ENCODE measurements around the gene DBT.
"Not testable (repeated sequence)": the region's sequence is repeated elsewhere in the genome, so short reads cannot be mapped to it uniquely, and the experiment has no call there.

Gene DBT

DNA sequence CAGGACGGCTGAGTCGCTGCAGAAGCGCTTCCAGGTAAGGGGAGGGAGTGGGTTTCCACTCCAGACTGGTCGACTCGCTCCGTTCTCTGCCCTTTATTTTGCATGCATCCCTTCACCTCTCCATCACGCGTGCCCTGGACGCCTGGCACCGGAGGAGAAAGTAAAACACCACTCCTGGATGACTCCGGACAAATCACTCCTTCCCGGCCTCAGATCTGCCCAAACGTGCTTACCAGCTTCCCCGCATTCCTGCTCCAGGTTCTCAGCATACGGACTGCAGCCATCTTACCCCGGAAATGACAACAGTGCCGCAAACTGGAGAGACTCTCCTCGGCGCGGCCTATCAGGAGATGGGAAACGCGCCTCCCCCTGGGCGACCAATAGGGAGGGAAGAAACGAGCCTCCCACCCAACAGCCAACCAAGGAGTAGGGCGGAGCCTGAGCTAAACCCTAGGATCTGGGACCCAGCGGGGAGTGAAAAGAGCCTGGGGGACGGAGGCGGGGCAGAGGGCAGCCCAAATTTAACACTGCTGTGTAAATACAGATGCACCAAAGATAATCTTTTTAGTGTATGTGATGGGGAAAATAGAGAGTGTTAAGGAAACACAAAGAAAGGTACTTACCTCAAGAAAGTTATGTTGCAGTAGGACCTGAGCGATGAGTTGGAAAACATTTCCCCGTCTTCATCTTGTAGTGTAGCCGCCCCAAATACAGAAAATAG is at the start of gene DBT:
Gene DBT (minus strand): TSS at position 298 of the 721 bp plus-strand sequence. CDS start 14 bp downstream, at position 284.
- DNase-seq, result peak; percentile 79

GRCh38 chr1:100298512-100298911 is 48.9 kb upstream of the DBT start:
- no peak for DNase-seq

- not testable (repeated sequence) for DNase-seq
Observed at GRCh38 chr1:100296997-100297396, 47.4 kb upstream of the DBT start.

- no peak for DNase-seq
Observed at GRCh38 chr1:100296140-100296539, 46.5 kb upstream of the DBT start.

- no peak for DNase-seq
Observed at GRCh38 chr1:100292711-100293110, 43.1 kb upstream of the DBT start.

DNA sequence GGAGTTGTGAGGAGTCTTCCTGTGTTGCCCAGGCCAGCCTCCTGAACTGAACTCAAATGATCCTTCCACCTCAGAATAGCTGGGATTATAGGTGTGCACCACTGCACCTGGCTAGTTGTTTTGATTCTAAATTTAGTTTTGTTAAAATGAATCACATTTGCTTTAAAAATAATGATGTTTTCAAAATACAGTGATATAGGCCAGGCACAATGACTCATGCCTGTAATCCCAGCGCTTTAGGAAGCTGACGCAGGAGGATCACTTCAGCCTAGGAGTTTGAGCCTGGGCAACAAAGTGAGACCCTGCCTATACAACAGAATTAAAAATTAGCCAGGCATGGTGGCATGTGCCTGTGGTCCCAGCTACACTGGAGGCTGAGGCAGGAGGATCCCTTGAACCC is 40.7 kb upstream of the DBT start:
- no peak for DNase-seq

DNA sequence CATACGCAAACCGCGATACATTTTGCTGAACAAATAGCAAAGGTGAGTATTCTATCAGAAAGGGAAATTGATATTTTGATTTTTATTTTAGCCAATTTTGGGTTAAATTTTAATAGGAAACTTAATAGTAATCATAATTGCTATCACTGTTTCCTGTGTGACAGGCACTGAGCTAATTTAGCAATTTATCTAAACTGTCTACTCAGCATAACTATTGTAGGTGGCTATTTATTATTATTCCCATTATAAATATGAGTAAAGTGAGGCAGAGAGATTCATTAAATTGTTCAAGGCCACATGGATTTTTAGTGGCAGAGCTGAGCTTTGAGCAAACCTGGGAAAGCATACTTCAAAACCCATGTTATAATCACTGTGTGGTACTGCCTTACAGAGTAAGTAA is 37.5 kb upstream of the DBT start:
- DNase-seq, result no peak

DNA sequence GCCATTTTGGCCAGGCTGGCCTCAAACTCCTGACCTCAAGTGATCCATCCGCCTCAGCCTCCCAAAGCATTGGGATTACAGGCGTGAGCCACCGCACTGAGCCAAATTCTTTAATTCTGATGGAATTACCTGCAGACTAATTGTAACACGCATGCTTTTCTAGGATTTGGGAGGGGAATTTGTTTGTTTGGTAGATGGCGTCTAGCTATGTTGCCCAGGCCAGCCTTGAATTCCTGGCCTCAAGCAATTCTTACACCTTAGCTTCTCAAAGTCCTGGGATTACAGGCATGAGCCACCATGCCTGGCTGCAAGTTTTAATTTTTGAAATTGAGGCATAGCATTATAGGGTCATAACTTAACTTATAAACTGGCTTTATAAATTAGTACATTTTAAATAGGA is 35.0 kb upstream of the DBT start:
- no peak for DNase-seq

DNA sequence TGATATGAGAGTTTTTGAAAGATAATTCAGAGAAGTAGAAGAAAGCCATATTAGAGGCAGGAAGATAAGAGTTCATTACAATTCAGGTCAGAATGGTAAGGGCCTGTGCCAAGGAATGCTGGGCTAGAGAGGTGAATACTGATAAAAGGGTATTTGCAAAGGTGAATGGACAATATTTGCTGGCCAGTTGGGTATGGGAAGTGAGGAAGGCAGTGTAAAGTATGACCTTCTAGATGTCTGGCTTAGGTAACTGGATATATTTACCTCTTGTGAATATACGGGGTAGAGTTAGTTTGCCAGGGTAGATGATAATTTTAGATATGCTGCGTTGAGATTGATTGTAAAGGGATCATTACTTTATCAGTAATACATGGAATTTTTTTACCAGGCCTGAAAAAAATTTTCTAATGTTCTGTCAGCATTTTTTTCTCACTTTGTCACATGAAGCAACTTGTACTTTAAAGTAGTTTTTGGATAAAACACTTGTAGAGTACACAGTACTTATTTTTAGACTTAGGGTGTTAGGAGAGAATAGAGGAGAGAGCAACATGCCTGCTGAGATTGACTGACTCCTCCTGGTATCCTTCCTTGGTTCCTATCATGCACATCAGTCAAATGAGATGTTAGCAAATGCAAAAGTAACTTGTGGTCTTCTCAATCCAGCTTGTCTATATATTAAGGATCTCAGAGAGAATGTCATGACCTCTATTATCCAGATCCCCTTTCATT is 30.5 kb upstream of the DBT start:
- DNase-seq, result no peak

DNA sequence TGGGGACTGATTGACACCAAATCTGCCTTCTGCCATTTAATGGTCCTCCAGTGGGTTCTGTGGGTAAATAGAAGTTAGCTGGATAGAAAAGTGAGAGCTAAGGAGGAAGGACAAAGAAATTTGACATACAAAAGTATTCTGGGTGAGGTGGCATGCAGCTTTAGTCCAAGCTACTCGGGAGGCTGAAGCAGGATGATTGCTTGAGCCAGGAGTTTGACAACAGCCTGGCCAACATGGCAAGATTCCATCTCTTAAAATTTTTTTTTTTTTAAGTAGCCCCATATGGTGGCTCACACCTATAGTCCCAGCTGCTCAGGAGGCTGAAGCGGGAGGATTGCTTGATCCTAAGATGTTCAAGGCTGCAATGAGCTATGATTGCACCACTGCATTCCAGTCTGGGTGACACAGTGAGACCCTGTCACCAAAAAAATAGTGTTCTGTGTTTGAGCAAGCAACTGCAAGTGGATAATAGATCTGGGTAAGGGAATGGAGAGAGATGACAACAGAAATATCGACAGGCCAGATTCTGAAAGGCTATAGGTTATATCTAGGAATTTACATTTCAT is 29.8 kb upstream of the DBT start:
- no peak for DNase-seq

DNA sequence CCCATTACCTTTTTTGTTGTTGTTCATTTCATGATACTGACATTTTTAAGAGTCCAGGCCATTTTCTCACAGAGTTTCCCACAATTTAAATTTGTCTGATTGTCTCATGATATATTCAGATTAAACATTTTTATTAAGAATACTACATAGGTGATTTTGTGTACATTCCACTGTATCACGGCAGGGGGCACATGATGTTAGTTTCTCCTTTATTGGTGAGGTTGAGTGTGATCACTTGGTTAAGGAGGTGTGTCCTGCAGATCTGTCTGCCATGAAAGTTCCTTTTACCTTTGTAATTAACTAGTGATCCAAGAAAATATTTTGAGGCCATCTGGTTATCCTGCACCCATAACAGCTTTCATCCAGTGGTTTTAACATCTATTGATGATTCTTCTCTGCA is 28.2 kb upstream of the DBT start:
- no peak for DNase-seq

DNA sequence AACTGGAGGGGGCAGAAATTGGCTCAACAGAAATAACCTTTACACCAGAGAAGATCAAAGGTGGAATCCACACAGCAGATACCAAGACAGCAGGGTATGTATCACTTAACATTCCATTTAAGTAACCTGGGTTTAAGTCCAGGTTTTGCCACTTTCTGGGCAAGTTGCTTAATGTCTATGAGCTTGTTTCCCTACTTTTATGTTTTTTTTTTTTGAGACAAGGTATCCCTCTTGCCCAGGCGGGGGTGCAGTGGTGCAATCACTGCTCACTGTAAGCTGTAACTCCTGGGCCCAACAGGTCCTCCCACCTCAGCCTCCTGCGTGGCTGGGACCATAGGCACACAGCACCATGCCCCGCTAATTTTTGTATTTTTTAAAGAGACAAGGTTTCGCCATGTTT is 18.6 kb upstream of the DBT start:
- DNase-seq, result no peak

- DNase-seq, result no peak
Observed at GRCh38 chr1:100267284-100267683, 17.6 kb upstream of the DBT start.

DNA sequence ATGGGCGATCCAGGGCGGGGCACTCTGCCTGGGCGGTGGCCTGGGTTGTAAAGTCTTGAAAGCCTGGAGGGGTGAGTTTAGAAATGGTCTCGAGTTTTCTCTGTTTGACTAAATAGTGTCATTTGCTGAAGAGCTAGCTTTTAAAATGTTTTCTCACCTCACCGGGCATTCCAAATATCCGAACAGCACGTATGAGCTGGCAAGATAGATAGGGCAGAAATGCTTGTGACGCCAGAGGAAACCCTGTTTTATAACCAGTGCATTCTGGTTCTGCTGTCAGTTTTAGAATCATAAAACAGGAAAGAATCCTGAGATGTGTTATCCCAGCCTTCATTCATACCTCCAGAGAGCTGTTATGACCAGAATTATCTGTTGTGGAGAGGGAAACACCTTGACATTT is 17.1 kb upstream of the DBT start:
- DNase-seq, result no peak

GRCh38 chr1:100265931-100266740 is 16.5 kb upstream of the DBT start, which contains the start of gene RTCA:
RTCA (plus strand) TSS chr1:100266216; CDS start chr1:100266376, 160 bp downstream.
- peak; percentile 60 for DNase-seq

DNA sequence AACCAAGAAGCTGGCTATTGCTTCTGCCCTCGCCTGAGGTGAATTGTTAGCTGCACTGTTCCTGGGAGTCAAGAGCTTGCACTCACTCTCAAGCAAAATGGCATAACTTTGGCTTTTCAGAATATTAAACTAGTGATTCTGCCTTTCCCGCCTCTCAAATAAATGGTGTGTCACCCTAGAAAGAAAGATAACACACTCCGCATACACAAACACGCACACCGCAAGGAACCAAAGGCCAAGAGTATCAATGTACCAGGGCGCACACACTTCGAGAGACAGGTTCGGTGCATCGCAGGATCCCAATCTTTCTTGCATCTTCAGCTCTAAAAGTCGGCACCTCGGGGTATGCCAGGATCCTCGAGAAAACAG is 15.9 kb upstream of the DBT start:
- DNase-seq, result no peak

DNA sequence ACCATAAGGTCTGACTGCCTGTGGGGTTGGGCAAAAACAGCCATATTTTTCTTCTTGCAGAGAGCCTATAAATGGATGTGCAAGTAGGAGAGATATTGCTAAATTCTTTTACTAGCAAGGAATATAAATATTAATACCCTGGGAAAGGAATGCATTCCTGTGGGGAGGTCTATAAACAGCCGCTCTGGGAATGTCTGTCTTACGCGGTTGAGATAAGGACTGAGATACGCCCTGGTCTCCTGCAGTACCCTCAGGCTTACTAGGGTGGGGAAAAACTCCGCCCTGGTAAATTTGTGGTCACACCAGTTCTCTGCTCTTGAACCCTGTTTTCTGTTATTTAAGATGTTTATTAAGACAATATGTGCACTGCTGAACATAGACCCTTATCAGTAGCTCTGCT is 14.4 kb upstream of the DBT start:
- not testable (repeated sequence) for DNase-seq

DNA sequence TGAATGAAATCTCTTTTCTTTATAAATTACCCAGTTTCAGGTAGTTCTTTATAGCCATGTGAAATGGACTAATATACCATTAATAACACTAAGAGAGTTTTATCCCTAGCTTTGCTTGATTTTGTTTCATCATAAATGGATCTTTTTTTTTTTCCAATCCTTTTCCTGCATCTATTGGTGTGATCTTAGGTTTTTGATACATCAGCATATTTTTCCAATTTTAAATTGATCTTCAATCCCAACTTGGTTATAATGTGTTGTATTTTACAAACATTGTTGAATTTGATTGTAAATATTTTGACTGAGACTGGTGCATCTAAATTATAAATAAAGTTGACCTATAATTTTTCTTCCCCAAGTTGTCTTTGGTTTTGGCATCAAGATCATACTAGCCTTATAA is 12.1 kb upstream of the DBT start:
- no peak for DNase-seq

- not testable (repeated sequence) for DNase-seq
Observed at GRCh38 chr1:100258427-100258826, 8.8 kb upstream of the DBT start.

DNA sequence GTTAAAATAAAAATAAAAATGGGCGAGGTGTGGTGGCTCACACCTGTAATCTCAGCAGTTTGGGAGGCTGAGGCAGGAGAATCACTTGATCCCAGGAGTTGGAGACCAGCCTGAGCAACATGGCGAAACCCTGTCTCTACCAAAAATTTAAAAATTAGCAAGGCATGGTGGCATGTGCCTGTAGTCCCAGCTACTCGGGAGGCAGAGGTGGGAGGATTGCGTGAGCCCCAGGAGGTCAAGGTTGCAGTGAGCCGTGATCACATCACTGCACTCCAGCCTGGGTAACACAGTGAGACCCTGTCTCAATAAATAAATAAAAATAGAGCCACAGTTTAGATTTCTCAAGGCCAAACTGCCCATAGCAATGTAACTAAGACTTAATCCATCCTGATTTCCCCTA is 6.6 kb upstream of the DBT start:
- not testable (repeated sequence) for DNase-seq

- DNase-seq, result no peak
Observed at GRCh38 chr1:100253552-100253951, 3.9 kb upstream of the DBT start.

DNA sequence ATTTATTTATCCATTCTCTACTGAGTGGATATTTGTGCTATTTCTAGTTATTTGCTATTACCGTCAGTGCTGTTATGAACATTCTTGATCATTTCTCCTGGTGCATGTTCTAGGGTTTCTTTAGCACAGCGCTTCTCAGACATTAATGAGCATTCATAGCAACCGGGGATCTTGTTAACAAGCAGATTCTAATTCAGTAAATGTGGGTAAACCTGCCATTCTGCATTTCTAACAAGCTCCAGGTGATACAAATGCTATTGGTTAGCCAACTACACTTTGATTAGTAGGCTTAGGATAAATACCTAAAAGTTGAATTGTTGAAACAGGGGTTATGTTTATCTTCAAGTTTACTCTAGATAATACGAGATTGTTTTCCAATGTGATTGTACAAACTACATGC is 3.3 kb upstream of the DBT start:
- no peak for DNase-seq

- no peak for DNase-seq
Observed at GRCh38 chr1:100250807-100251206, 1.2 kb upstream of the DBT start.
